ENCODE data around the gene PPP4R1. TPM values are rescaled to one million over a fixed set of nuclear protein-coding genes. Genes with fewer than 3 reads are reported as not detected.
"Not testable (repeated sequence)": the region's sequence is repeated elsewhere in the genome, so short reads cannot be mapped to it uniquely, and the experiment has no call there.

PPP4R1 gene
- total RNA-seq, 2 experiments from 2014 or later = 28.4 to 30.3 TPM

DNA sequence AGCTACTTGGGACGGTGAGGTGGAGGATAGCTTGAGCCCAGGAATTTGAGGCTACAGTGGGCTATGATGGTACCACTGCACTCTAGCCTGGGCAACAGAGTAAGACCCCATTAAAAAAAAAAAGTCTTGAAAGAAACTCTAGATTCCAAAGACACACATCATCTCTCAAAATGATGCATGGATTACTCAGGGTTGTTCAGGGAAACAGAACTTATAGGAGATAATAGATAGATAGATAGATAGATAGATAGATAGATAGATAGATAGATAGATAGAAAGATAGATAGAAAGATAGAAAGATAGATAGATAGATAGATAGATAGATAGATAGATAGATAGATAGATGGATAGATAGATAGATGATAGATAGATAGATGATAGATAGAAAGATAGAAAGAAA is 26.7 kb upstream of the PPP4R1 start:
- H3K36me3 Mint-ChIP-seq; DNase-seq; CTCF ChIA-PET; ATAC-seq; H3K27ac Mint-ChIP-seq; H3K9me3 Mint-ChIP-seq (ENCODE audit: low read depth); H3K4me3 Mint-ChIP-seq; H3K4me1 Mint-ChIP-seq: not testable (repeated sequence)
- H3K27me3 Mint-ChIP-seq = peaks cover 21% of the 10 kb centered on the region

DNA sequence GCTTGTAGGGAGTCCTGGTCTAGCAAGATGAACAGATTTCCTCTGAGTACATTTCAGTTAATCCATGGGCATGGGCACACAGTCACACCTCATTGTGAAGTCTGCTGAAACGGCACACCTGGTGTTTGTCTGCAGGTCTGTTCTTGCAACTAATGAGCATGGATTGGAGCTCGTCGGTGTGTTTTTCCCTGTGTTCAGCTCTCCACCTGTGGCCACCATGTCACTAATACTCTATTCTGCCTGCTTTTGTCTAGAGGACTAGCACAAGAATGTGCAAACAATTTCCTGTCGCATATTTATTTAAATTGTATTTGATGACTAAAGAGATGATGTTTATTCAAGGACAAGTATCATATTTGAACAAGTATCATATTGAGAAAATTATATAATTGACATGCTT is 24.5 kb upstream of the PPP4R1 start:
- Mint-ChIP-seq H3K27ac (no peak overlapping the region), H3K4me3 (no peak overlapping the region), H3K4me1 (no peaks in the 10 kb centered on the region), H3K36me3 (no peaks in the 10 kb centered on the region), H3K27me3 (peaks cover 21% of the 10 kb centered on the region), H3K9me3 (ENCODE audit: low read depth) (no peaks in the 10 kb centered on the region)
- ATAC-seq (no peak), DNase-seq (no peak)
- CTCF ChIA-PET = no interaction called here

DNA sequence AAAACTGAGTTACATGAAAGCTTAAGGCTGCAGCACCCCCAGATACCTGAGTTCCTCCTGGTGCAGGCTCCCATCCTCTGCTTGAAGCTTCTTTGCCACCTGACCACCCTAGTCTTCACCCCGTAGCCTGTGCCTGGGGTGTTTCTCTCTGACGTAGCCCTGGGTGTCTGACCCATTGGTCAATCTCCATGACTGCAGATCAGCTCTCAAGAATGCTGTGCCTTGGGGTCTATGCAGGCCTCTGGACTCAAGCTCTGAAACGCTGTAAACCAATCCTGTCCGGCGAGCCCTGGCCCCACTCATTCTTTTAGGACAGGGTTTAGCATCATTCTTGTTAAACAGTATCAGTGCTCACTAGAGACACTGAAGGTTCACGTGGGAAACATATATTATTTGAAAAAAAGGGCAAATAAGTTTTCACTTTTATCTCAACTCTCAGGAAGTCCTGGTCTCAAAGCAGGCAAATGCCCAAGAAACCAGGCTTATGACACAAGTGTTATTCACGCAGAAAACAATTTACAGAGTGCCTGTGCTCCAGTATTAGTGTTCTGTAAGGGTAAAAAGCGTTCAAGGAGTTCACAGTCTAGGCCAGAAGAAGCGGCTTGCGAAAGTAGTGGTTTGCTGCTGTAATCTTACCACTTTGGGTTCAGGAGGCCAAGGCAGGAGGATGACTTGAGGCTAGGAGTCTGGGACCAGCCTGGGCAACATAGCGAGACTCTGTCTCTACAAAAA is 22.8 kb upstream of the PPP4R1 start:
- no peaks in the 10 kb centered on the region for H3K4me1 Mint-ChIP-seq
- no peaks in the 10 kb centered on the region for H3K9me3 Mint-ChIP-seq (ENCODE audit: low read depth)
- no peaks in the 10 kb centered on the region for H3K36me3 Mint-ChIP-seq
- CTCF ChIA-PET = no interaction called here
- H3K4me3 Mint-ChIP-seq = no peak overlapping the region
- H3K27ac Mint-ChIP-seq = no peak overlapping the region
- ATAC-seq (no peak), DNase-seq (no peak)
- peaks cover 13% of the 10 kb centered on the region for H3K27me3 Mint-ChIP-seq

DNA sequence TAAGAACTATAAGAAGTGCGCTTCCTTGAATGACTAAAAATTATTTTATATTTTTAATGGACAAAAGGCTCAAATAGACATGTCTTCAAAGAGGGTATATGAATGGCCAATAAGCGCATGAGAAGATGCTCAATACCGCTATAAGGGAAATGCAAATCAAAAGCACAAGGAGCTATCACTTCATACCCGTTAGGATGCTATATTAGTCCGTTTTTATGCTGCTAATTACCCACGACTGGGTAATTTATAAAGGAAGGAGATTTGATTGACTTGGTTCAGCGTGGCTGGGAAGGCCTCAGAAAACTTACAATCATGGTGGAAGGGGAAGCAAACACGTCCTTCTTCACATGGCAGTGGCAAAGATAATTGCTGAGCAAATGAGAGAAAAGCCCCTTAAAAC is 20.5 kb upstream of the PPP4R1 start:
- Mint-ChIP-seq H3K9me3 (ENCODE audit: low read depth) (no peaks in the 10 kb centered on the region), H3K27me3 (peaks cover 12% of the 10 kb centered on the region), H3K4me1 (no peaks in the 10 kb centered on the region), H3K4me3 (no peak overlapping the region), H3K27ac (no peak overlapping the region), H3K36me3 (no peaks in the 10 kb centered on the region)
- no peak for DNase-seq
- no peak for ATAC-seq
- CTCF ChIA-PET = no interaction called here

DNA sequence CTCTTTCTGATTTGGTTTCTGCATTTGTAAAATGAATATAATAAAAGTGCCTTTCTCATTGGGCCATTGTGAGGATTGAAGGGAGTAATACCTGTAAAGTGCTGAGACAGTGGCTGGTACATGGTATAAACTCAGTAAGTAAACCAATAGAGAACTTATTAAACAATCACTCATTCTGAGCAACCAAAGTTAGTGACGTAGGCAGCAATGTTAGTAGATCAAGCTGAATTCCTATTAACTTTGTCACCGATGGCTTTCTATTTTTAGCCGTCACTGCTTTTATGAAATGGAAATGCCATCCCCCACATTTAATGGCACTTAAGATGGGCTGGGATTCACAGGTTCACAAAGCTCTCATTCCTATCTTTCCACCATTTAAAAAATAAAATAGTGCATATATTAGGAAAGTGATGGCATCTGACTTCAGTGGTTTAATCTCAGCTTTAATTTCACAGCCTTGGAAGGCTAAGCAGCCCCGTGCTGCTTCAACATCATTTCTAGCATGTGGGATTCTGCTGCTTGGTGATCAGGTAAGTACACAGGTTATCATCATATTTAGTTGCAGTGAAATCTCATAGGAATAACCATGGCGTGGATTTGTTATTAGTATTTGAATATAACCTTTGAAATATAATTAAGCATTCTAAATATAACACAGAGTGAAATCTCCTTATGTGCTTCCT is 17.6 kb upstream of the PPP4R1 start:
- Mint-ChIP-seq H3K9me3 (ENCODE audit: low read depth) (no peaks in the 10 kb centered on the region), H3K4me3 (no peak overlapping the region), H3K4me1 (no peaks in the 10 kb centered on the region), H3K27ac (no peak overlapping the region), H3K36me3 (no peaks in the 10 kb centered on the region), H3K27me3 (peaks cover 24% of the 10 kb centered on the region)
- CTCF ChIA-PET = no interaction called here
- no peak for DNase-seq
- no peak for ATAC-seq

DNA sequence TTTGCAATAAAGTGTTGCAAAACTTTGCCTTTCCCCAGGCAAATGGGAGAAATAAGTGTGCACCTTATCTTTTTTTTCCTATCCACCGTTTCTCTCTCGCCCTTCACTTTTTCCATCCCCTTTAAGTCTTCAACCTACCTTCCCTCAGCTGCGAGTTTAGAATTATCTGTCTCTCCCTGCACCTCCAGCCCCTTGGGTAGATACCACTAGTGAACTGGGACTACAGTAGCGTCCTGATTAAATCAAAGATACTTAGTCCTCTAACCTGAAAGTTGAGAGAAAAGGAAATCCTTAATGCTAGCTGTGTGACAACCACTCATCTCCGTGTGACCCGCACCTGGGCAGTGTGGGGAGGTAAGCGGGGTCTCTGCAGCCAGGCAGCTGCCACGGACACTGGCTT is 16.1 kb upstream of the PPP4R1 start:
- DNase-seq (no peak), ATAC-seq (no peak)
- Mint-ChIP-seq H3K9me3 (ENCODE audit: low read depth) (no peaks in the 10 kb centered on the region), H3K4me3 (no peak overlapping the region), H3K27me3 (peaks cover 28% of the 10 kb centered on the region), H3K27ac (no peak overlapping the region), H3K4me1 (no peaks in the 10 kb centered on the region), H3K36me3 (no peaks in the 10 kb centered on the region)
- CTCF ChIA-PET = no interaction called here

DNA sequence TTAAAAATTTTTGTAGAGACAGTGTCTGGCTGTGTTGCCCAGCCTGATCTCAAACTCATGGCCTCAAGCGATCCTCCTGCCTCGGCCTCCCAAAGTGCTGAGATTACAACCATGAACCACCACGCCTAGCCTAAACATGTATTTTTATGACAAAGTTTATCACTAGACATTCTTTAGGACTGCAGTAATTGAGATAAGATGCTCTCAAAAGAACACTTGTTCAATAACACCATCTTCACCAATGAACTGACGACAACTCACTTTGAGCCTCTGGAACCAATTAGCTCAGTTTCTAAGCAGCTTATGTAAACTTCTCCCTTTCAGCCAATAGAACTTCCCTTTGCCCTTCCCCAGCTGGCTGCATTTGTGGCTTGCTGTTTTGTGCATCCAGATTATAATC is 15.3 kb upstream of the PPP4R1 start:
- no peak for ATAC-seq
- H3K4me3 Mint-ChIP-seq = no peak overlapping the region
- CTCF ChIA-PET = no interaction called here

DNA sequence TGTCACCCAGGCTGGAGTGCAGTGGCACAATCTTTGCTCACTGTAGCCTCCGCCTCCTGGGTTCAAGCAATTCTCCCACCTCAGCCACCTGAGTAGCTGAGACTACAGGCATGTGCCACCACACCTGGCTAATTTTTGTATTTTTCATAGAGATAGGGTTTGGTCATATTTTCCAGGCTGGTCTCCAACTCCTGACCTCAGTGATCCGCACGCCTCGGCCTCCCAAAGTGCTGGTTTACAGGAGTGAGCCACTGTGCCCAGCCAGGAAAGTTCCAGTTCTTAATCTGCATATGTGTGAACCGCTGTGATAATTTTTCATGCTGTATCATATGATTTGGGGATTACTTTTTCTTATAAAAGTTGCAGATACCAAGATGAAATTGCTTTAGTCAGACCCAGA is 14.6 kb upstream of the PPP4R1 start:
- Mint-ChIP-seq H3K27ac (no peak overlapping the region), H3K9me3 (ENCODE audit: low read depth) (no peaks in the 10 kb centered on the region), H3K27me3 (peaks cover 28% of the 10 kb centered on the region), H3K36me3 (no peaks in the 10 kb centered on the region), H3K4me1 (no peaks in the 10 kb centered on the region), H3K4me3 (no peak overlapping the region)
- ATAC-seq = no peak
- DNase-seq = no peak
- CTCF ChIA-PET = no interaction called here

More for the DNA sequence above, 15.3 kb upstream of the PPP4R1 start:
- Mint-ChIP-seq H3K27ac (no peak overlapping the region), H3K36me3 (no peaks in the 10 kb centered on the region), H3K27me3 (peaks cover 28% of the 10 kb centered on the region), H3K4me1 (no peaks in the 10 kb centered on the region), H3K9me3 (ENCODE audit: low read depth) (no peaks in the 10 kb centered on the region)
- DNase-seq = no peak

DNA sequence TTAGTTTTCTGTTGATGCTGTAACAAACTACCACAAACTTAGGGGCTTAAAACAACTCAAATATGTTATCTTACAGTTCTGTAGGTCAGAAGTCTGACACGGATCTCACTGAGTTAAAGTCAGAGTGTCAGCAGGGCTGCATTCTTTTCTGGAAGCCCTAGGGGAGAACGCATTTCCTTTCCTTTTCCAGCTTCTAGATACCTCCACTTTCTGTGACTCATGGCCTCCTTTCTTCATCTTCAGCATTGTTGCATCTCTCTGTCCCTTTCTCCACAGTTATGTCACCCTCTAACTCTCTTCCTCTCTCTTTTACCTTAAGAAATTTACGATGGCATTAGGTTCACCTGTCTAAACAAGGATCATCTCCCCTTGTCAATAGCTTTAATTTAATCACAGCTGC is 13.3 kb upstream of the PPP4R1 start:
- ATAC-seq = no peak
- peaks cover 28% of the 10 kb centered on the region for H3K27me3 Mint-ChIP-seq
- no peak for DNase-seq
- no peaks in the 10 kb centered on the region for H3K36me3 Mint-ChIP-seq
- H3K4me1 Mint-ChIP-seq = no peaks in the 10 kb centered on the region
- no peak overlapping the region for H3K4me3 Mint-ChIP-seq
- H3K9me3 Mint-ChIP-seq (ENCODE audit: low read depth) = no peaks in the 10 kb centered on the region
- CTCF ChIA-PET = no interaction called here
- no peak overlapping the region for H3K27ac Mint-ChIP-seq

DNA sequence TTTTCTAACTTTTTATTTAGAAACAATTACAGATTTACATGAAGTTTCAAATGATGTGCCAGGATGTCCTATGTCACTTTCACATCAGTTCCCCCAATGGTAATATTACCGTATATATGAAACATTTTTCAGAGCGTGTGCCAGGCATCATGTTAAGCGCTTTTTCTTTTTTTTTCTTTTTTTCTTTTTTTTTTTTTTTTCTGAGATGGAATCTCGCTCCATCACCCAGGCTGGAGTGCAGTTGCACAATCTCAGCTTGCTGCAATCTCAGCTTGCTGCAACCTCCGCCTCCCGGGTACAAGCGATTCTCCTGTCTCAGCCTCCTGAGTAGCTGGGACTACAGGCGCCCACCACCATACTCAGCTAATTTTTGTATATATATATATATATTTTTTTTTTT is 5.6 kb upstream of the PPP4R1 start:
- CTCF ChIA-PET = interaction anchor here (0.7 kb wide), 2 partner anchors 68 to 118 kb away, joined by 3 read pairs; no protein-coding TSS in a partner anchor
- no peak overlapping the region for H3K4me3 Mint-ChIP-seq
- H3K27ac Mint-ChIP-seq = no peak overlapping the region
- no peak for DNase-seq
- no peaks in the 10 kb centered on the region for H3K9me3 Mint-ChIP-seq (ENCODE audit: low read depth)
- H3K27me3 Mint-ChIP-seq = peaks cover 16% of the 10 kb centered on the region
- no peak for ATAC-seq
- peaks cover 27% of the 10 kb centered on the region for H3K4me1 Mint-ChIP-seq
- no peaks in the 10 kb centered on the region for H3K36me3 Mint-ChIP-seq

DNA sequence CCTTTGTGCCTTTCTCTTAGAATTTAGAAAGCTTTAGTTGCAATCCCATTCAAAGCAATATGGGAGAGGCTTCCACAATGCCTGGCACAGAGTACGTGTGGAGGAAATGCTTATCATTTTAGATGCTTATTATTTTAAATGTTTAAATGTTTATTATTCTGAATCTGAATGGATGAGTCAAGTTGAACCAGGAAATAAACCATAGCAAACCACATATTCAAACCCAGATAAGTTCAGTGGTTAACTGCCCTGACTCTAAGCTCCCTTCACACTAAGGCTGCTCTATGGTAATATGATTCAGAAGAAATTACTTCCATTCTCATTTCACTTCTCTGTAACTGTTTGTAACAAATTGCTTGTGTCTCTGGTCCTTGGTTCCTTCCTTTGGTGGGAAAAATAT is 5.2 kb upstream of the PPP4R1 start:
- CTCF ChIA-PET = no interaction called here
- Mint-ChIP-seq H3K27ac (no peak overlapping the region), H3K4me1 (peaks cover 27% of the 10 kb centered on the region), H3K27me3 (peaks cover 16% of the 10 kb centered on the region), H3K4me3 (no peak overlapping the region), H3K9me3 (ENCODE audit: low read depth) (no peaks in the 10 kb centered on the region), H3K36me3 (no peaks in the 10 kb centered on the region)
- peak; percentile 65 for ATAC-seq
- no peak for DNase-seq

DNA sequence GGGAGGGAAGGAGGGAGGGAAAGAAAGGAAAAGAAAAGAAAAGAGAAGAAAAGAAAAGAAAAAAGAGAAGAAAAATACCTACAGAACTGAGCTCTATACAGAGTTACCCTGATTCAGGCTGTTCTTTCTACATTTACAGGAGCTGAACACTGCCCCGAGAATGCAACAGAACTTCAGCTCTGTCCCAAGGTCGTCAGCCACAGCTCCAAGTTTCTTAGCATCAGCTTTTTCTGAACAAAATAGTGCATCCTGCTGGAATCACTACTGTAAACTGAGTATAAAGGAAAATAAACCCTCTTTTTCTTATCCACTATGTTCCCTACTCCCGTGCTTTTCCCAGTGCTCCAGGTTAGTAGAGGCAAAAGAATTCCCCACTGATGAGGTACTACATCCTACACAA is 4.7 kb upstream of the PPP4R1 start:
- DNase-seq (no peak), ATAC-seq (no peak)
- Mint-ChIP-seq H3K27me3 (peaks cover 16% of the 10 kb centered on the region), H3K4me1 (peaks cover 27% of the 10 kb centered on the region), H3K36me3 (no peaks in the 10 kb centered on the region), H3K9me3 (ENCODE audit: low read depth) (no peaks in the 10 kb centered on the region), H3K4me3 (no peak overlapping the region), H3K27ac (no peak overlapping the region)
- CTCF ChIA-PET = no interaction called here

DNA sequence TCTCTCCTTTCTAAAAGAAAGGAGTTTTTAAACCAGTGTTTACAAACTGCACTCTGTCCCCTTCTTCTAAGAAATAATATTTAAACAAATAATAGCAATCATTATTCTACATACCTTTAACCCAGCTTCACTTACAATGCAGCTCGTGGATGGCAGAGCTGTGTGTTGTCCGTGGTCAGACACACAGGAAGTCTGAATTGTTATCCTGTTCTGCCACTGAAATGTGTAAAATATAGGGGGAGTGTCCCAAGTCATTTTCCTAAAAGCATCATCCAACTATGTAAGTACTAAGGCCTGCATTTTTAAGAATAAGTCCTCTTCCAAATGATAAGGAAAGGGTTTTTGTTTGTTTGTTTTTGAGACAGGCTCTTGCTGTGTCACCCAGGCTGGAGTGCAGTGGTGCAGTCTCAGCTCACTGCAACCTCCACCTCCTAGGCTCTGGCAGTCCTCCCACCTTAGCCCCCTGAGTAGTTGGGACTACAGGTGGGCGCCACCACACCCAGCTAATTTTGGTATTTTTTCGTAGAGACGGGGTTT is 2.7 kb upstream of the PPP4R1 start:
- CTCF ChIA-PET = no interaction called here
- Mint-ChIP-seq H3K4me1 (peaks cover 42% of the 10 kb centered on the region), H3K4me3 (no peak overlapping the region)

DNA sequence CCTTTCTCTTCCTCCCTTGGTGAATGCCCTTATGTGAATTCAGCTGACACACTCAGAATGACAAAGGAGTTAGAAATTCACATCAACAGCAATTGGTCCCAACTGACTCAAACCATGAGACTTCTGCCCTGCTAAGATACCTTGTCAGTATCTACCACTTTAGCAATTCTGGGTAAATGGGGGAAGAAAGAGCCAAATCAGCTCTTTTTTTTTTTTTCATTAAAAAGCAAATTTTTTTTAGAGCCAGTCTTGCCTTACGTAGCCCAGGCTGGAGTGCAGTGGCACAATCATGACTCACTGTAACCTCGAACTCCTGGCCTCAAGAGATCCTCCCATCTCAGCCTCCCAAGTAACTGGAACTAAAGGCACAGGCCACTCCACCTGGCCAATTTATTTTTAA is 1.7 kb upstream of the PPP4R1 start:
- H3K36me3 Mint-ChIP-seq = peaks cover 8% of the 10 kb centered on the region
- no peaks in the 10 kb centered on the region for H3K9me3 Mint-ChIP-seq (ENCODE audit: low read depth)
- no peak for DNase-seq
- no peak overlapping the region for H3K27ac Mint-ChIP-seq
- peaks cover 45% of the 10 kb centered on the region for H3K4me1 Mint-ChIP-seq
- no peak overlapping the region for H3K4me3 Mint-ChIP-seq
- no peak for ATAC-seq
- CTCF ChIA-PET = interaction anchor here (1.1 to 1.2 kb wide), 3 partner anchors 45 to 335 kb away, joined by 3 to 4 read pairs (median 3); no protein-coding TSS in a partner anchor
- peaks cover 13% of the 10 kb centered on the region for H3K27me3 Mint-ChIP-seq

More for the DNA sequence above, 2.7 kb upstream of the PPP4R1 start:
- H3K27me3 Mint-ChIP-seq = peaks cover 16% of the 10 kb centered on the region
- no peaks in the 10 kb centered on the region for H3K9me3 Mint-ChIP-seq (ENCODE audit: low read depth)
- peaks cover 3% of the 10 kb centered on the region for H3K36me3 Mint-ChIP-seq
- H3K27ac Mint-ChIP-seq = no peak overlapping the region
- ATAC-seq = no peak
- DNase-seq = no peak

Data from activated CD8-positive, alpha-beta memory T cell treated with anti-CD3 and anti-CD28 coated beads, Interleukin-2, amount 10 ng/mL, durations not matched to agents 7 days and 5 days (primary cell).